IPS-18c (cell line): ENCODE measurements around the gene IGSF6.
"Not testable (repeated sequence)": the region's sequence is repeated elsewhere in the genome, so short reads cannot be mapped to it uniquely, and the experiment has no call there.

Source experiments
- H3K4me3 ChIP-seq: 2 replicates; pipeline ENCODE4 v1.7.0; 2013; ENCODE audit warnings: low read depth, mild to moderate bottlenecking, low read length, moderate library complexity; ENCODE audit not compliant: insufficient read depth
- H3K9me3 ChIP-seq: one replicate; pipeline ENCODE4 v1.6.1; 2013; ENCODE audit warnings: mild to moderate bottlenecking, low read length, moderate library complexity; ENCODE audit not compliant: control insufficient read depth, insufficient read depth

Gene IGSF6

GRCh38 chr16:21638573-21638975 is 13.8 kb downstream of the IGSF6 start:
- Histone ChIP-seq H3K4me3 (no peak overlapping the region), H3K9me3 (no peaks in the 10 kb centered on the region)

DNA sequence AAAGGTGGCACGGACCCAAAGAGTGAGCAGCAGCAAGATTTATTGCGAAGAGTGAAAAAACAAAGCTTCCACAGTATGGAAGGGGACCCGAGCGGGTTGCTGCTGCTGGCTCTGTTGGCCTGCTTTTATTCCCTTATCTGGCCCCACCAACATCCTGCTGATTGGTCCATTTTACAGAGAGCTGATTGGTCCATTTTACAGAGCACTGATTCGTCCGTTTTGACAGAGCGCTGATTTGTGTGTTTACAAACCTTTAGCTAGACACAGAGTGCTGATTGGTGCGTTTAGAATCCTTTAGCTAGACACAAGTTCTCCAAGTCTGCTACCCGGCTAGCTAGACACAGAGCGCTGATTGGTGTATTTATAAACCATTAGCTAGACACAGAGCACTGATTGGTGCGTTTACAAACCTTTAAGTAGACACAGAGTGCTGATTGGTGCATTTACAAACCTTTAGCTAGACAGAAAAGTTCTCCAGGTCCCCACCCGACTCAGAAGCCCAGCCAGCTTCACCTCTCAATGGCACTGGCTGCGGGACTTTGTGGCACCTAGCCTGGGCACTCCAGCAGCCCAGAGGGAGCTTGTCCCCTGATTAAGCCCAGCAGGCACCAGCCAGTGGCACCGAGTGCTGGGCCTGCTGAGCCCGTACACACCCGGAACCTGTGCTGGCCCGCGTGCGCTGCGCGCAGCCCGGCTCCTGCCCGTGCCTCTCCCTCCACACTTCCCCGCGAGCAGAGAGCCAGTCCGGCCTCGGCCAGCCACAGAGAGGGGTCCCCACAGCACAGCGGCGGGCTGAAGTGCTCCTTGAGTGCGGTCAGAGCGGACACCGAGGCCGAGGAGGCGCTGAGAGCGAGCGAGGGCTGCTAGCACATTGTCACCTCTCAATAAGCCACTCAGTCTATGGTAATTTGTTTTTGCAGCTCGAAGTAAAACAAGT is 15.1 kb downstream of the IGSF6 start:
- Histone ChIP-seq H3K9me3 (no peaks in the 10 kb centered on the region), H3K4me3 (no peak overlapping the region)

DNA sequence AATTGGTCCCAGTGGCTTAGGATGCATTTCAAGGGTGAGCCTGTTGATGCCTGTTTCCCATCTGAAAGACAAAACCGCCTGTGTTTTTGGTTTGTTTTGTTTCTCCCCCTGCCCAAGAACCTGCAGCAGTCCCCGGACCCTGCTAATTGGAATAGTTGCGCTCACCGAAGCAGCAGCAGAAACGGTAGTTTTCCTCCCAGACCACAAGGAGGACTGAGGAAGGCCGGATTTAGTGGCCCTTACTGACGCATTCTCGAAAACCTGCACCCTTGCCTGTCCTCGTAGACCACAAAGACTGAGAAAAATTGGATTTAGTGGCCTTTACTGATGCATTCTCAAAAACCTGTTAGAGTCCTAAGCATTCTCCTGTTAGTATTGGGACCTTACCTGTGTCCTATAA is 16.7 kb downstream of the IGSF6 start:
- H3K9me3 ChIP-seq, H3K4me3 ChIP-seq: not testable (repeated sequence)

DNA sequence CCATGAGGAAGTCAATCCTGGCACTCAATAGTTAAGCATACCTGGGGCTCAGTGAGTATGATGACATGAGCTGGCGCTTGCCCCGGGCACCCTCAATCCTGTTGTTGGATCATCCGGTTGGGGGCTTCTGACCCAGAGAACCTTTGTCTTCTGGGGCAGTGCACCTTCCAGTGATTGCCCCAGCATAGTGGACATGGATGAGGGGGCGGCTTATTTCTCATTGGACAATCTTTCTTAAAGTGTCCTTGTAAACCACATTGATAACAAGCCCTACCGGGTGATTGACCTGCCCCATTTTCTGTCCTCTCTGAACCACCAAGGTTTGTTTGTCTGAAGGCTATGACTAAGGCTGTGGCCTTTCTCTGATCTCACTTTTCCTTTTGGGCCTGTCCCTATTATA is 18.2 kb downstream of the IGSF6 start:
- Histone ChIP-seq H3K4me3 (no peak overlapping the region), H3K9me3 (no peaks in the 10 kb centered on the region)

GRCh38 chr16:21631951-21632575 is 20.3 kb downstream of the IGSF6 start:
- not testable (repeated sequence) for H3K9me3 ChIP-seq, H3K4me3 ChIP-seq

GRCh38 chr16:21631376-21631775 is 21.0 kb downstream of the IGSF6 start:
- not testable (repeated sequence) for H3K9me3 ChIP-seq, H3K4me3 ChIP-seq

GRCh38 chr16:21630866-21631265 is 21.5 kb downstream of the IGSF6 start:
- H3K4me3 ChIP-seq, H3K9me3 ChIP-seq: not testable (repeated sequence)

GRCh38 chr16:21629616-21630539 is 22.5 kb downstream of the IGSF6 start:
- H3K9me3 ChIP-seq, H3K4me3 ChIP-seq: not testable (repeated sequence)

DNA sequence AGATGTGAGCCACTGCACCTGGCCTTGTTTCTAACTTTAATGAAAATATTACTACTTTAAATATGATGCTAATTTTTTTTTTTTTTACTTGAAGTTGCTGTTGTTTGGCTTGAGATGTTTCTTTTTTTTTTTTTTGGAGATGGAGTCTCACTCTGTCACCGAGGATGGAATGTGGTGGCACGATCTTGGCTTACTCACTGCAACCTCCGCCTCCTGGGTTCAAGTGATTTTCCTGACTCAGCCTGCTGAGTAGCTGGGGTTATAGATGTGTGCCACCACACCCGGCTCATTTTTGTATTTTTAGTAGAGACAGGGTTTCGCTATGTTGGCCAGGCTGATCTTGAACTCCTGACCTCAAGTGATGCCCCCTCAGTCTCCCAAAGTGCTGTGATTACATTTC is 23.6 kb downstream of the IGSF6 start:
- Histone ChIP-seq H3K9me3 (no peaks in the 10 kb centered on the region), H3K4me3 (no peak overlapping the region)

DNA sequence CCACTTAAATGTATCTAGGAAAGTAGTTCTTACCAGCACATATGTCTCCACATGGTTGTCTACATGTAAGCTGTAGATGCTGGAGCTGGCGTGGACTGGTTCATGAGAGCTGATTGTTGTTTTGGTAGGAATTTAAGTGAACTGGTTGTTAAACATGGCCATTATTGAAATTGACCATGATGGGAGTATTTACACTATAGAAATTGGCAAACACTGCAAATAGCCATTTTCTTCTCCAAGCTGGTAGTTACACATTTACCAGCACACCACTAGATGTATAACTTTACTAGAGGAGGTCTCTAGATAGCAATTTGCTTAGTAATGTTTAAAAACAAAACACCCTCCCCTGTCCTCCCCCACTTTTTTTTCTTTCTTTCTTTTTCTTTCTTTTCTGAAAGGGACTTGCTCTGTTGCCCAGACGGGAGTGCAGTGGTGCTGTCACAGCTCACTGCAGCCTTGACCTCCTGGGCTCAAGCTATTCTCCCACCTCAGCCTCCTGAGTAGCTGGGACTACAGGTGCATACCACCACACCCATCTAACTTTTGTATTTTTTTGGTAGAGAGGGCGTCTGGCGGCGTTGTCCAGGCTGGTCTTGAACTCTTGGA is 24.2 kb downstream of the IGSF6 start:
- no peaks in the 10 kb centered on the region for H3K9me3 ChIP-seq
- no peak overlapping the region for H3K4me3 ChIP-seq

DNA sequence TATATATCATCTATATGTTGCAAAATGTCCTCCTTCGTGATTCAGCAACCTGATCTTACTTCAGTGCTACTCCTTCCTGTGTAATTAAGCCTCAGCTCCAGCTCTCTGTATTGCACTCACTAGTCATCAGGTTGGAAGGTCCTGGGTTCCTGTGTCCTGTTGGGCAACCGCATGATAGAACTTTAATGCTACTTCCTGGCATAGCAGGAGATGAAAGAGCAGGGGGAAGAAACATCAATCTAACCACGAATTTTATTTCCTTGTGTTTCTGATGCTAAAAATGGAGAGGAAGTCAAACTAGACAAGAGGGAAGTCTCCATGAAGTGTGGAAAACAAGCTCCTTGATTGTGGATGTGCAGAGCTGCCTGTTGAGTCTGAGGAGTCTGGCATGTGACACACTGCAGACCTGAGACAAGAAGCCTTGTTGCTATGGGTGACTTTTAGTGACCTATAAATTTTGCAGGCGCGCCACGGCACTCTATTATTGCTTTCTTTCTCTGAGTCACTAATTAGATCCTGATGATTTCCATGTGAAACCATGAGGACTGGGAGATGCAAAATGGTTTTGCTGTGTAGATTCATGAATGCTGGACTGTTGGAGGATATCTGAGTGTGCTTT is 25.6 kb downstream of the IGSF6 start:
- H3K4me3 ChIP-seq: no peak overlapping the region

DNA sequence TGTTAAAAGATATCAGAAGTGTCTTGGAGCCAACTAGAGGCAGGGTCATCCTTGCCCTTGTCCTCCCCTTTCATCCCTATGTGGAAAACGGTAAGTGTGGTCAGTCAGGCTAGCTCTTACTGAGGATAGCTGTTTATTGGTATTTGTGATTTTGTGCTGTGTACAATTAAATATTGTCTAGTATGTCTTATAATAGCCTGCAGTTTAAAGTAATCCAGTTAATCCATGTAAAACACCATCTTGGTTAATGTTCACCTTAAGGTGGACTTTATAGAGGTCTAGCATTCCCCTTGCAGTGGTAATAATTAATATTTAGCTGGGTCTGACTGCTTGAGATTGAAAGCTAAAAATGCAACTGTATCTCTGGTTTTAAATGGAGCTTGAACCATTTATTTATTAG is 27.4 kb downstream of the IGSF6 start:
- Histone ChIP-seq H3K4me3 (no peak overlapping the region), H3K9me3 (no peaks in the 10 kb centered on the region)

More for the DNA sequence above, 25.6 kb downstream of the IGSF6 start:
- H3K9me3 ChIP-seq: no peaks in the 10 kb centered on the region

DNA sequence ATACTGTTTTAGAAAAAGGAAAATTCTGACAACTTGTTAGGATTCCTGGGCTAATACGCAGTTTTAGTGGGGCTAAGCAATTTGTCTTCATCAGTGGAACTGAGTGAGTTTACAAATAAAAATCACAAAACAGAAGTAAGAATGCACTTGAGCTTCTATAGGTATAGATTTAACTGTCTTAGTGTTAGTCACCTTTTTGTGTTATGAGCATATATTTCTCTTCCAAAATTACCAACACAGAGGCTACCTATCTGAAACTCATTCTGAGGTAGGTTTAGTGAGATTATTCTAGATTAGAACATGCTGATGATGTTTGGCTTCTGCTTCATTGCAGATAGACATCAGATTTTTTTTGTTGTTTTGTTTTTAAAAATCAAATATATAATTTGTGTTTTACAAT is 29.9 kb downstream of the IGSF6 start:
- no peak overlapping the region for H3K4me3 ChIP-seq
- H3K9me3 ChIP-seq: no peaks in the 10 kb centered on the region

GRCh38 chr16:21620592-21620991 is 31.8 kb downstream of the IGSF6 start:
- Histone ChIP-seq H3K9me3 (no peaks in the 10 kb centered on the region), H3K4me3 (no peak overlapping the region)

DNA sequence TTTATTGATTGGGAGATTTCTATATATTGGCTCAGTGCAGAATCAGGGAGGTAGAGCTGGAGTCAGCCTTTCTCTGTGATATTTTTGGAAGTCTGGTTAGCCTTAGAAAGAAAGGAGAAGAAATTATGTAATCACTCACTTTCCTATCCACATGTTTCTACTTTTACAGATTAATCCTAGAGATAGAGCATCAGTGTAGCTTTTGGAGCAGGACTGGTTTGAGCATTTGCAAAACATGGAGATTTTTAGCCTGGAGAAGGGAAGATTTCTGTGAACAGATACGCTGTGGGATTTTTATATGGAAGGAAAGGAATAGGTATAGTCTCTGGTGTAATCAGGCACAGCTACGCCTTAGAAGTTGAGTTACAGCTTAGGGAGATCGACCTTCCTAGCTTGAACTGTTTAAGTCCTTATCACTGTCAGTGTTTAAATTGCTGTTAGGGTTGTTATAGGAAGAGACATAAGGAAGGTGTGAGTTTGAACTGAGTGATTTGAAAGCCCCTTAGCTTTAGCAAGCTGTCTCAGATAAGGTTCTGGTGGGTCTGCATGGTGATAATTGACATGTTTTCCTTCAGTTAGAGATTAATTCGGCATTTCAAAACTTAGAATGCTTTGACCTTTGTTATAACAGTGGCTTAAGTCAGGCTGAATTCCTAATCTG is 32.5 kb downstream of the IGSF6 start:
- Histone ChIP-seq H3K4me3 (no peak overlapping the region), H3K9me3 (no peaks in the 10 kb centered on the region)

- Histone ChIP-seq H3K9me3 (no peaks in the 10 kb centered on the region), H3K4me3 (no peak overlapping the region)
Measured at GRCh38 chr16:21618281-21618680, 34.1 kb downstream of the IGSF6 start.
